Measurements from ENCODE around the gene SMIM10L1. TPM values are rescaled to one million over a fixed set of nuclear protein-coding genes. Genes with fewer than 3 reads are reported as not detected.

Gene SMIM10L1
- total RNA-seq (9.6 TPM), polyA plus RNA-seq (16.9 TPM)
- long read RNA-seq, donor 1, full-length matches to known transcripts = 3 of 3 reads
- long read RNA-seq, donor 1, partial matches to known transcripts = 0 of 3 reads
- long read RNA-seq, donor 1, other reads (novel, unspliced or antisense) = 0 of 3 reads
- long read RNA-seq, donor 2 = 0 reads
- long read RNA-seq, donor 3, full-length matches to known transcripts = 78 of 78 reads
- long read RNA-seq, donor 3, partial matches to known transcripts = 0 of 78 reads
- long read RNA-seq, donor 3, other reads (novel, unspliced or antisense) = 0 of 78 reads
- long read RNA-seq, donor 4, full-length matches to known transcripts = 34 of 34 reads
- long read RNA-seq, donor 4, partial matches to known transcripts = 0 of 34 reads
- long read RNA-seq, donor 4, other reads (novel, unspliced or antisense) = 0 of 34 reads
- long read RNA-seq, donor 5, full-length matches to known transcripts = 79 of 79 reads
- long read RNA-seq, donor 5, partial matches to known transcripts = 0 of 79 reads
- long read RNA-seq, donor 5, other reads (novel, unspliced or antisense) = 0 of 79 reads
- long read RNA-seq, donor 6, full-length matches to known transcripts = 40 of 40 reads
- long read RNA-seq, donor 6, partial matches to known transcripts = 0 of 40 reads
- long read RNA-seq, donor 6, other reads (novel, unspliced or antisense) = 0 of 40 reads
- long read RNA-seq, donor 7, full-length matches to known transcripts = 54 of 54 reads
- long read RNA-seq, donor 7, partial matches to known transcripts = 0 of 54 reads
- long read RNA-seq, donor 7, other reads (novel, unspliced or antisense) = 0 of 54 reads
- long read RNA-seq, donor 8, full-length matches to known transcripts = 17 of 17 reads
- long read RNA-seq, donor 8, partial matches to known transcripts = 0 of 17 reads
- long read RNA-seq, donor 8, other reads (novel, unspliced or antisense) = 0 of 17 reads
- long read RNA-seq, donor 9, full-length matches to known transcripts = 30 of 30 reads
- long read RNA-seq, donor 9, partial matches to known transcripts = 0 of 30 reads
- long read RNA-seq, donor 9, other reads (novel, unspliced or antisense) = 0 of 30 reads
- long read RNA-seq, donor 10, full-length matches to known transcripts = 38 of 38 reads
- long read RNA-seq, donor 10, partial matches to known transcripts = 0 of 38 reads
- long read RNA-seq, donor 10, other reads (novel, unspliced or antisense) = 0 of 38 reads

- Histone ChIP-seq H3K27ac (ENCODE audit: low read depth in 1 of 2, low read length in 1 of 2) (peak within 1 kb of the TSS; percentile 93 to 99), H3K4me3 (ENCODE audit: low read length in 2 of 2) (peak within 1 kb of the TSS; percentile 50 to 67), H3K4me1 (ENCODE audit: control insufficient read depth in 2 of 2, insufficient read depth in 2 of 2, low read length in 2 of 2) (peaks cover 7 to 8% of the 10 kb centered on the region in 2 donors), H3K27me3 (ENCODE audit: control insufficient read depth in 2 of 2, insufficient read depth in 1 of 2, low read length in 1 of 2) (no peaks in the 10 kb centered on the region), H3K9me3 (ENCODE audit: control insufficient read depth in 2 of 2, insufficient read depth in 1 of 2, low read length in 1 of 2) (no peaks in the 10 kb centered on the region), H3K36me3 (ENCODE audit: control insufficient read depth in 2 of 2, insufficient read depth in 2 of 2, low read length in 1 of 2) (peaks cover 0 to 19% of the 10 kb centered on the region in 2 donors)
- peak; percentile 75 to 96 (median 90) for DNase-seq (ENCODE audit: low read depth in 6 of 9, low spot score in 9 of 9)
- WGBS = under 1% methylated on average over 70 of the region's 70 CpGs
Observed at GRCh38 chr12:11171145-11171968, at the start of gene SMIM10L1. SMIM10L1 (plus strand) TSS chr12:11171194; CDS start chr12:11171357, 163 bp downstream.

- no peak for DNase-seq (ENCODE audit: low read depth in 6 of 9, low spot score in 9 of 9)
- H3K36me3 ChIP-seq (ENCODE audit: control insufficient read depth in 2 of 2, insufficient read depth in 2 of 2, low read length in 1 of 2) = no peaks in the 10 kb centered on the region
- no peak overlapping the region for H3K27ac ChIP-seq (ENCODE audit: low read depth in 1 of 2, low read length in 1 of 2)
- H3K27me3 ChIP-seq (ENCODE audit: control insufficient read depth in 2 of 2, insufficient read depth in 1 of 2, low read length in 1 of 2) = no peaks in the 10 kb centered on the region
- 98% methylated on average over 3 of the region's 3 CpGs for WGBS
- H3K4me1 ChIP-seq (ENCODE audit: control insufficient read depth in 2 of 2, insufficient read depth in 2 of 2, low read length in 2 of 2) = no peaks in the 10 kb centered on the region
- H3K4me3 ChIP-seq (ENCODE audit: low read length in 2 of 2) = no peak overlapping the region
- no peaks in the 10 kb centered on the region for H3K9me3 ChIP-seq (ENCODE audit: control insufficient read depth in 2 of 2, insufficient read depth in 1 of 2, low read length in 1 of 2)
Observed at GRCh38 chr12:11130382-11130781, 40.6 kb upstream of the SMIM10L1 start.

- DNase-seq (ENCODE audit: low read depth in 6 of 9, low spot score in 9 of 9) = no peak
- Histone ChIP-seq H3K36me3 (ENCODE audit: control insufficient read depth in 2 of 2, insufficient read depth in 2 of 2, low read length in 1 of 2) (no peaks in the 10 kb centered on the region), H3K27me3 (ENCODE audit: control insufficient read depth in 2 of 2, insufficient read depth in 1 of 2, low read length in 1 of 2) (no peaks in the 10 kb centered on the region), H3K4me1 (ENCODE audit: control insufficient read depth in 2 of 2, insufficient read depth in 2 of 2, low read length in 2 of 2) (no peaks in the 10 kb centered on the region), H3K9me3 (ENCODE audit: control insufficient read depth in 2 of 2, insufficient read depth in 1 of 2, low read length in 1 of 2) (no peaks in the 10 kb centered on the region), H3K4me3 (ENCODE audit: low read length in 2 of 2) (no peak overlapping the region), H3K27ac (ENCODE audit: low read depth in 1 of 2, low read length in 1 of 2) (no peak overlapping the region)
- WGBS = 61% methylated on average over 2 of the region's 2 CpGs
Observed at GRCh38 chr12:11130999-11131398, 40.0 kb upstream of the SMIM10L1 start.

GRCh38 chr12:11133162-11133561 is 37.8 kb upstream of the SMIM10L1 start:
- WGBS = 98% methylated on average over 2 of the region's 2 CpGs
- no peak overlapping the region for H3K4me3 ChIP-seq (ENCODE audit: low read length in 2 of 2)
- H3K27ac ChIP-seq (ENCODE audit: low read depth in 1 of 2, low read length in 1 of 2) = no peak overlapping the region
- DNase-seq (ENCODE audit: low read depth in 6 of 9, low spot score in 9 of 9) = no peak
- H3K36me3 ChIP-seq (ENCODE audit: control insufficient read depth in 2 of 2, insufficient read depth in 2 of 2, low read length in 1 of 2) = no peaks in the 10 kb centered on the region
- H3K4me1 ChIP-seq (ENCODE audit: control insufficient read depth in 2 of 2, insufficient read depth in 2 of 2, low read length in 2 of 2) = no peaks in the 10 kb centered on the region
- no peaks in the 10 kb centered on the region for H3K9me3 ChIP-seq (ENCODE audit: control insufficient read depth in 2 of 2, insufficient read depth in 1 of 2, low read length in 1 of 2)
- no peaks in the 10 kb centered on the region for H3K27me3 ChIP-seq (ENCODE audit: control insufficient read depth in 2 of 2, insufficient read depth in 1 of 2, low read length in 1 of 2)

- H3K36me3 ChIP-seq (ENCODE audit: control insufficient read depth in 2 of 2, insufficient read depth in 2 of 2, low read length in 1 of 2) = no peaks in the 10 kb centered on the region
- DNase-seq (ENCODE audit: low read depth in 6 of 9, low spot score in 9 of 9) = no peak
- no peaks in the 10 kb centered on the region for H3K9me3 ChIP-seq (ENCODE audit: control insufficient read depth in 2 of 2, insufficient read depth in 1 of 2, low read length in 1 of 2)
- H3K4me3 ChIP-seq (ENCODE audit: low read length in 2 of 2) = no peak overlapping the region
- H3K4me1 ChIP-seq (ENCODE audit: control insufficient read depth in 2 of 2, insufficient read depth in 2 of 2, low read length in 2 of 2) = no peaks in the 10 kb centered on the region
- over 99% methylated on average over 2 of the region's 2 CpGs for WGBS
- H3K27me3 ChIP-seq (ENCODE audit: control insufficient read depth in 2 of 2, insufficient read depth in 1 of 2, low read length in 1 of 2) = no peaks in the 10 kb centered on the region
- H3K27ac ChIP-seq (ENCODE audit: low read depth in 1 of 2, low read length in 1 of 2) = no peak overlapping the region
Observed at GRCh38 chr12:11133816-11134215, 37.2 kb upstream of the SMIM10L1 start.

GRCh38 chr12:11134305-11134704 is 36.7 kb upstream of the SMIM10L1 start, which contains the start of gene TAS2R30:
TAS2R30 (minus strand) TSS chr12:11134644; CDS start chr12:11134244, 400 bp downstream.
- Histone ChIP-seq H3K4me3 (ENCODE audit: low read length in 2 of 2) (no peak within 1 kb of the TSS), H3K4me1 (ENCODE audit: control insufficient read depth in 2 of 2, insufficient read depth in 2 of 2, low read length in 2 of 2) (no peaks in the 10 kb centered on the region), H3K27ac (ENCODE audit: low read depth in 1 of 2, low read length in 1 of 2) (no peak within 1 kb of the TSS), H3K9me3 (ENCODE audit: control insufficient read depth in 2 of 2, insufficient read depth in 1 of 2, low read length in 1 of 2) (no peaks in the 10 kb centered on the region), H3K36me3 (ENCODE audit: control insufficient read depth in 2 of 2, insufficient read depth in 2 of 2, low read length in 1 of 2) (no peaks in the 10 kb centered on the region), H3K27me3 (ENCODE audit: control insufficient read depth in 2 of 2, insufficient read depth in 1 of 2, low read length in 1 of 2) (no peaks in the 10 kb centered on the region)
- WGBS = 83% methylated on average over 3 of the region's 3 CpGs
- no peak for DNase-seq (ENCODE audit: low read depth in 6 of 9, low spot score in 9 of 9)

- H3K27ac ChIP-seq (ENCODE audit: low read depth in 1 of 2, low read length in 1 of 2) = no peak overlapping the region
- no peaks in the 10 kb centered on the region for H3K27me3 ChIP-seq (ENCODE audit: control insufficient read depth in 2 of 2, insufficient read depth in 1 of 2, low read length in 1 of 2)
- WGBS = 71% methylated on average over 2 of the region's 2 CpGs
- DNase-seq (ENCODE audit: low read depth in 6 of 9, low spot score in 9 of 9) = no peak
- H3K4me1 ChIP-seq (ENCODE audit: control insufficient read depth in 2 of 2, insufficient read depth in 2 of 2, low read length in 2 of 2) = no peaks in the 10 kb centered on the region
- no peaks in the 10 kb centered on the region for H3K9me3 ChIP-seq (ENCODE audit: control insufficient read depth in 2 of 2, insufficient read depth in 1 of 2, low read length in 1 of 2)
- no peaks in the 10 kb centered on the region for H3K36me3 ChIP-seq (ENCODE audit: control insufficient read depth in 2 of 2, insufficient read depth in 2 of 2, low read length in 1 of 2)
- no peak overlapping the region for H3K4me3 ChIP-seq (ENCODE audit: low read length in 2 of 2)
Observed at GRCh38 chr12:11136075-11136474, 34.9 kb upstream of the SMIM10L1 start.

GRCh38 chr12:11143352-11143751 is 27.6 kb upstream of the SMIM10L1 start:
- WGBS = 84% methylated on average over 2 of the region's 2 CpGs
- H3K9me3 ChIP-seq (ENCODE audit: control insufficient read depth in 2 of 2, insufficient read depth in 1 of 2, low read length in 1 of 2) = peaks cover 0 to 10% of the 10 kb centered on the region in 2 donors
- H3K36me3 ChIP-seq (ENCODE audit: control insufficient read depth in 2 of 2, insufficient read depth in 2 of 2, low read length in 1 of 2) = peaks cover 0 to 3% of the 10 kb centered on the region in 2 donors
- no peaks in the 10 kb centered on the region for H3K27me3 ChIP-seq (ENCODE audit: control insufficient read depth in 2 of 2, insufficient read depth in 1 of 2, low read length in 1 of 2)
- no peak for DNase-seq (ENCODE audit: low read depth in 6 of 9, low spot score in 9 of 9)
- H3K4me1 ChIP-seq (ENCODE audit: control insufficient read depth in 2 of 2, insufficient read depth in 2 of 2, low read length in 2 of 2) = no peaks in the 10 kb centered on the region
- H3K4me3 ChIP-seq (ENCODE audit: low read length in 2 of 2) = no peak overlapping the region
- H3K27ac ChIP-seq (ENCODE audit: low read depth in 1 of 2, low read length in 1 of 2) = no peak overlapping the region
